PC-9 (cell line): Measurements from ENCODE around the gene GABARAP. TPM values are rescaled to one million over a fixed set of nuclear protein-coding genes. Genes with fewer than 3 reads are reported as not detected.

ENCODE experiments used
- BruUV-seq: library from RNA; stranded (reverse); fragments of 400-500 nt; replicated peaks from 2 replicates; lab custom pipeline; 2021; lab: Mats Ljungman, UMichigan
- CTCF ChIA-PET: fragments of 300-600 bp; sonication (Branson Sonifier 250); formaldehyde crosslinking; loops from one replicate; lab custom pipeline; 2022; ENCODE audit warnings: antibody characterized with exemption; lab: Charles Lee
- POLR2A ChIA-PET: fragments of 300-600 bp; sonication (Branson Sonifier 250); formaldehyde crosslinking; loops from one replicate; lab custom pipeline; 2022; ENCODE audit warnings: antibody characterized with exemption; ENCODE audit not compliant: unreplicated experiment; lab: Charles Lee
- DNase-seq, 2 experiments: peaks; one replicate each; pipeline versions ENCODE4 v3.0.0 to v3.0.0-alpha.2; 2015 to 2022; ENCODE audit warnings: mixed read lengths in 1 of 2
- H2AFZ ChIP-seq: fragments of 200-600 bp; sonication (generic); 2 replicates; pipeline ENCODE4 v1.8.1; 2017; ENCODE audit warnings: antibody characterized with exemption
- H3F3A ChIP-seq: fragments of 200-600 bp; sonication (generic); 2 replicates; pipeline ENCODE4 v1.8.1; 2017; ENCODE audit warnings: antibody characterized with exemption, mild to moderate bottlenecking, low read depth; ENCODE audit not compliant: insufficient read depth
- H3K27ac ChIP-seq: fragments of 200-600 bp; sonication (generic); 2 replicates; pipeline ENCODE4 v1.6.1; 2016; ENCODE audit warnings: mixed run types
- H3K27me3 ChIP-seq: fragments of 200-600 bp; sonication (generic); 2 replicates; pipeline ENCODE4 v1.6.1; 2016; ENCODE audit warnings: low read depth, mixed run types; ENCODE audit not compliant: insufficient read depth
- H3K36me3 ChIP-seq: fragments of 200-600 bp; sonication (generic); 2 replicates; pipeline ENCODE4 v1.6.1; 2016; ENCODE audit warnings: low read depth, mixed run types
- H3K4me1 ChIP-seq: fragments of 200-600 bp; sonication (generic); replicated peaks from 2 replicates; pipeline ENCODE4 v1.6.1; 2016; ENCODE audit warnings: mixed run types; ENCODE audit not compliant: insufficient read depth
- H3K4me2 ChIP-seq: fragments of 200-600 bp; sonication (generic); 2 replicates; pipeline ENCODE4 v1.6.1; 2017; ENCODE audit warnings: mixed run types
- H3K4me3 ChIP-seq: fragments of 200-600 bp; sonication (generic); 2 replicates; pipeline ENCODE4 v1.6.1; 2016; ENCODE audit warnings: mixed run types
- H3K79me2 ChIP-seq: fragments of 200-600 bp; sonication (generic); 2 replicates; pipeline ENCODE4 v1.6.1; 2017; ENCODE audit warnings: low read depth, mixed run types
- H3K9me2 ChIP-seq: fragments of 200-600 bp; sonication (generic); 2 replicates; pipeline ENCODE4 v1.8.1; 2017; ENCODE audit warnings: mild to moderate bottlenecking; ENCODE audit not compliant: insufficient read depth
- H3K9me3 ChIP-seq: fragments of 200-600 bp; sonication (generic); 2 replicates; pipeline ENCODE4 v1.8.1; 2016; ENCODE audit warnings: low read depth; ENCODE audit not compliant: insufficient read depth
- H4K20me1 ChIP-seq: fragments of 200-600 bp; sonication (generic); 2 replicates; pipeline ENCODE4 v1.8.1; 2017; ENCODE audit not compliant: insufficient read depth
- CTCF ChIP-seq: fragments of 200-600 bp; sonication (generic); conservative IDR thresholded peaks from 2 replicates; pipeline ENCODE4 v1.6.1; 2017; ENCODE audit warnings: mixed run types, antibody characterized with exemption, mild to moderate bottlenecking, moderate library complexity
- EZH2 ChIP-seq: fragments of 200-600 bp; sonication (generic); IDR thresholded peaks from 2 replicates; pipeline ENCODE4 v1.8.0; 2017; ENCODE audit warnings: antibody characterized with exemption, low read depth
- intact Hi-C: fragments of 100-400 bp; cut with micrococcal nuclease; formaldehyde crosslinking; loops from one replicate; pipeline ENCODE4 v1.10.0; 2022; ENCODE audit not compliant: unreplicated experiment
- total RNA-seq: library from RNA; stranded (reverse); gene quantifications from 2 replicates; pipeline ENCODE4 v1.2.3, GENCODE V29; 2021

The GABARAP gene
- total RNA-seq, 1 experiment from 2014 or later: 424 TPM

- intact Hi-C loops: loop anchor here (1.0 to 5.0 kb wide), 9 partner anchors 11 to 579 kb away; partner anchors contain the start of genes EIF5A, ELP5, POLR2A and SLC35G6
- Histone ChIP-seq H3K27me3 (no peaks in the 10 kb centered on the region), H3F3A (peaks cover 62% of the 10 kb centered on the region), H3K4me1 (peaks cover 40% of the 10 kb centered on the region), H3K36me3 (peaks cover 24% of the 10 kb centered on the region), H3K9me3 (no peaks in the 10 kb centered on the region), H3K4me3 (peak overlapping the region; percentile 97), H4K20me1 (peaks cover 25% of the 10 kb centered on the region), H3K4me2 (peak overlapping the region; percentile 82), H3K9me2 (no peaks in the 10 kb centered on the region), H2AFZ (peak overlapping the region; percentile 49), H3K27ac (peak overlapping the region; percentile 100), H3K79me2 (peaks cover 51% of the 10 kb centered on the region)
- TF ChIP-seq EZH2 (no peak), CTCF (no peak)
- BruUV-seq: TSS peak; percentile 26
- peak; percentile 84 to 88 for DNase-seq
- ChIA-PET CTCF (interaction anchor here (0.6 to 1.5 kb wide), 4 partner anchors 12 to 311 kb away, joined by 3 to 5 read pairs (median 3); partner anchors contain the start of gene CTDNEP1), POLR2A (interaction anchor here (0.6 to 0.8 kb wide), 5 partner anchors 20 to 753 kb away, joined by 3 to 33 read pairs (median 6); no protein-coding TSS in a partner anchor)
Observed at GRCh38 chr17:7262935-7263800, 20.9 kb upstream of the GABARAP start.

GRCh38 chr17:7262192-7262934 lies 20.1 kb upstream of the GABARAP start, which contains the start of gene CLDN7:
Gene CLDN7 (minus strand): TSS chr17:7262478. CDS start chr17:7262043, 435 bp downstream.
- peak; percentile 95 to 99 for DNase-seq
- CTCF ChIA-PET: interaction anchor here (0.7 to 1.5 kb wide), 2 partner anchors 11 to 298 kb away, joined by 3 read pairs; partner anchors contain the start of gene CTDNEP1
- H3K4me3 ChIP-seq: peak within 1 kb of the TSS; percentile 97

More at GRCh38 chr17:7262192-7262934, 20.1 kb upstream of the GABARAP start, which contains the start of gene CLDN7:
- intact Hi-C loops: loop anchor here (1.0 to 5.0 kb wide), 8 partner anchors 10 to 580 kb away; partner anchors contain the start of genes EIF5A, ELP5, POLR2A and SLC35G6
- Histone ChIP-seq H4K20me1 (peaks cover 25% of the 10 kb centered on the region), H3K36me3 (peaks cover 29% of the 10 kb centered on the region), H3K27me3 (no peaks in the 10 kb centered on the region), H3K27ac (peak within 1 kb of the TSS; percentile 100), H3K4me2 (peak within 1 kb of the TSS; percentile 98), H3K79me2 (peaks cover 57% of the 10 kb centered on the region), H2AFZ (peak within 1 kb of the TSS; percentile 49), H3K9me2 (no peaks in the 10 kb centered on the region), H3F3A (peaks cover 70% of the 10 kb centered on the region), H3K4me1 (peaks cover 40% of the 10 kb centered on the region), H3K9me3 (no peaks in the 10 kb centered on the region)
- BruUV-seq: no TSS peak
- POLR2A ChIA-PET: interaction anchor here (0.6 kb wide), 2 partner anchors 21 to 142 kb away, joined by 3 read pairs; partner anchors contain the start of gene TMEM256
- TF ChIP-seq CTCF: no peak; the same call in 1 of the 2 replicates
- TF ChIP-seq EZH2: no peak
